HG03460 (cell line): ENCODE measurements around the gene SLC5A10.
"Not testable (repeated sequence)": the region's sequence is repeated elsewhere in the genome, so short reads cannot be mapped to it uniquely, and the experiment has no call there.

Source experiments
- ATAC-seq: cut with Tn5 transposase; IDR thresholded peaks from one replicate; pipeline ENCODE4 v1.9.1; 2021; ENCODE audit not compliant: unreplicated experiment

The SLC5A10 gene

GRCh38 chr17:19017401-19017800 lies 65.4 kb downstream of the SLC5A10 start:
- ATAC-seq, result no peak

- ATAC-seq, result no peak
These were observed 66.0 kb downstream of the SLC5A10 start for GRCh38 chr17:19017804-19018599.

- no peak for ATAC-seq
These were observed 66.6 kb downstream of the SLC5A10 start for GRCh38 chr17:19018600-19018950.

GRCh38 chr17:19019041-19019941 lies 67.3 kb downstream of the SLC5A10 start:
- no peak for ATAC-seq

- ATAC-seq, result no peak
These were observed 68.1 kb downstream of the SLC5A10 start for GRCh38 chr17:19020016-19020415.

GRCh38 chr17:19021011-19021621 lies 69.2 kb downstream of the SLC5A10 start:
- ATAC-seq, result not testable (repeated sequence)

- ATAC-seq, result no peak
These were observed 69.7 kb downstream of the SLC5A10 start for GRCh38 chr17:19021622-19022083.

- no peak for ATAC-seq
These were observed 70.2 kb downstream of the SLC5A10 start for GRCh38 chr17:19022128-19022527.

- ATAC-seq, result no peak
These were observed 70.8 kb downstream of the SLC5A10 start for GRCh38 chr17:19022747-19023146.

GRCh38 chr17:19023209-19023999 lies 71.4 kb downstream of the SLC5A10 start:
- ATAC-seq, result no peak

- no peak for ATAC-seq
These were observed 72.4 kb downstream of the SLC5A10 start for GRCh38 chr17:19024101-19025078.

GRCh38 chr17:19028671-19029070 lies 76.7 kb downstream of the SLC5A10 start:
- ATAC-seq, result not testable (repeated sequence)

GRCh38 chr17:19029740-19030139 lies 77.8 kb downstream of the SLC5A10 start:
- ATAC-seq, result not testable (repeated sequence)

GRCh38 chr17:19030771-19031449 lies 78.9 kb downstream of the SLC5A10 start:
- ATAC-seq, result not testable (repeated sequence)

- ATAC-seq, result peak; percentile 38
These were observed 79.8 kb downstream of the SLC5A10 start for GRCh38 chr17:19031729-19032128.

- ATAC-seq, result peak; percentile 49
These were observed 80.5 kb downstream of the SLC5A10 start for GRCh38 chr17:19032377-19032988.

- peak; percentile 34 for ATAC-seq
These were observed 84.2 kb downstream of the SLC5A10 start for GRCh38 chr17:19036186-19036585.

- ATAC-seq, result not testable (repeated sequence)
These were observed 85.6 kb downstream of the SLC5A10 start for GRCh38 chr17:19037547-19037946.
